GM12873 (cell line): ENCODE measurements around the gene GNA14.

Experiments used
- TF ChIP-seq, protein P1 (sequence below): IDR thresholded peaks from 2 replicates; pipeline ENCODE4 v1.5.1; 2012; ENCODE audit warnings: low read depth, mild to moderate bottlenecking, moderate library complexity, low read length, control low read depth; ENCODE audit not compliant: insufficient read depth; ENCODE audit errors: missing control alignments

Gene GNA14

GRCh38 chr9:77649109-77649812 is 1.1 kb upstream of the GNA14 start:
- TF ChIP-seq, protein P1, sequence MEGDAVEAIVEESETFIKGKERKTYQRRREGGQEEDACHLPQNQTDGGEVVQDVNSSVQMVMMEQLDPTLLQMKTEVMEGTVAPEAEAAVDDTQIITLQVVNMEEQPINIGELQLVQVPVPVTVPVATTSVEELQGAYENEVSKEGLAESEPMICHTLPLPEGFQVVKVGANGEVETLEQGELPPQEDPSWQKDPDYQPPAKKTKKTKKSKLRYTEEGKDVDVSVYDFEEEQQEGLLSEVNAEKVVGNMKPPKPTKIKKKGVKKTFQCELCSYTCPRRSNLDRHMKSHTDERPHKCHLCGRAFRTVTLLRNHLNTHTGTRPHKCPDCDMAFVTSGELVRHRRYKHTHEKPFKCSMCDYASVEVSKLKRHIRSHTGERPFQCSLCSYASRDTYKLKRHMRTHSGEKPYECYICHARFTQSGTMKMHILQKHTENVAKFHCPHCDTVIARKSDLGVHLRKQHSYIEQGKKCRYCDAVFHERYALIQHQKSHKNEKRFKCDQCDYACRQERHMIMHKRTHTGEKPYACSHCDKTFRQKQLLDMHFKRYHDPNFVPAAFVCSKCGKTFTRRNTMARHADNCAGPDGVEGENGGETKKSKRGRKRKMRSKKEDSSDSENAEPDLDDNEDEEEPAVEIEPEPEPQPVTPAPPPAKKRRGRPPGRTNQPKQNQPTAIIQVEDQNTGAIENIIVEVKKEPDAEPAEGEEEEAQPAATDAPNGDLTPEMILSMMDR: peak; percentile 3

DNA sequence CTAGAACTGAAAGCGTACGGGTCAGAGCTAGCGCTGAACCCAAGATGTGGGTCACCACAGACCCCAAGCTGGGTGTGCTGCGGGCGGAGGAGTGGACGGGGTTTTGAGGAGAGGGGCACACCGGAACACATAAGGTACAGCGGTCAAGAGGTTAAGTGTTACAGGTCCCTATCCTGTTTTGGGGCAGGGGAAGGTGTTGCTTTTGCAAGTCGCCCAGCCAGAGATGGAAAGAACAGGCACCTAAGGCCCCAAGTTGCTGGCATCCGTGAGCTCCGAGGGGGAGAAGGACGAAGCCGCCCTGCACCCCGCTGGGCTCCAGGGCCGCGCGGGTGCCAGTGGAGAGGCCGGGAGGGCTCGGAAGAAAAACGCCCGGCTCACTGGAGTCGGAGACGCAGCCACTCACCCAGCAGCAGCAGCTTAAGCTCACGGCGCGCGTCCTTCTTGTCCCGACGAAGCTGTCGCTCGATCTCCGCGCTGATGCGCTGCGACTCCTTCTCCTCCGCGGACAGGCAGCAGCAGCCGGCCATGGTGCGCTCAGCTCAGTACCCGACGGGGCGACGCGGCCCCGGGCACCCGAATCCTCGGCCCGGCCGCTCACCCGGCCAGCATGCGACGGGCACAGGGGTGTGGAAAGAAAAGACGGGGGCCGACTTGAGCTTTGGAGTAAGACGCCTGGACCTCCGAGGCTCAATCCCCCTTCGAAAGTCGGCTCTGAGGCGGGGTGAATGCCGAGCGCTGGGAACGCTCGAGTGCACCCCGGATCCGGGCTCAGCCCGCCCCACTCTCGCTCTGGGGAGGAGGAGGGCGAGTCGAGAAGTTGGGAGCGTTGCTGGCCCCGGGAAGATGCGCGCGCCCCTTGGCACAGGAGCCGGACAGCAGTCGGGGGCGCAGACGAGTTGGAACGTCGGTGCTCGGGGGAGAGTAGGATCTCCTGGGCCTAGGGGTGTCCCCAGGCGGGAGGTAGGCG is 572 bp downstream of the GNA14 start:
- TF ChIP-seq, protein P1: no peak

DNA sequence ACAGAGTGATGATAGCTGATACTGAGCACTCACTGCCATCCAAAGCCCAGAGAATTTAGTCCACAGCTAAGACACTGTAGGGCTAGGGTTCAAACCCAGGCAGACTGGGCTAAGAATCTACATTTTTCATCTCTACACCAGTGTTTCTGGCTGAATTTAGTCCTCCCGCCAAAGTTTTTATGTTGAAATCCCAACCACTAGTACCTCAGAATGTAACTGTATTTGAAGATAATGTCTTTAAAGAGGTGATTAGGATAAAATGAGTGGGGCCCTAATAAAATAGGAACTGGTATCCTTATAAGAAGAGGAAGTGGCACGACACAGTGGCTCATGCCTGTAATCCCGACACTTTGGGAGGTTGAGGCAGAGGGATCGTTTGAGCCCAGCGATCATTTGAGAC is 4.3 kb downstream of the GNA14 start:
- TF ChIP-seq, protein P1: no peak

- TF ChIP-seq, protein P1: no peak
Measured at GRCh38 chr9:77640741-77641580, 7.2 kb downstream of the GNA14 start.

GRCh38 chr9:77632652-77633051 is 15.5 kb downstream of the GNA14 start:
- TF ChIP-seq, protein P1: no peak

GRCh38 chr9:77616191-77616590 is 31.9 kb downstream of the GNA14 start:
- TF ChIP-seq, protein P1: no peak
